ENCODE results near the gene AIP.
A peak's percentile ranks its signal among the peaks of the same experiment; 100 is the strongest.

AIP gene

GRCh38 chr11:67486481-67487195, 3.8 kb downstream of the AIP start:
- Histone ChIP-seq H3K4me3 (ENCODE audit: low read depth in 1 of 2, low read length in 2 of 2) (no peak overlapping the region), H3K79me2 (ENCODE audit: insufficient read depth, low read length) (peaks cover 46% of the 10 kb centered on the region), H4K20me1 (ENCODE audit: insufficient read depth, low read length) (peaks cover 33% of the 10 kb centered on the region), H3K9ac (ENCODE audit: low read depth, low read length) (no peak overlapping the region), H3K9me3 (ENCODE audit: insufficient read depth, low read length, severe bottlenecking) (no peaks in the 10 kb centered on the region), H3K4me2 (ENCODE audit: insufficient read depth, low read length) (0 out of 2 replicates have a peak overlapping the region, but pooled peaks have one; percentile 76), H3K4me1 (ENCODE audit: insufficient read depth, low read length) (peaks cover 44% of the 10 kb centered on the region), H3K27ac (ENCODE audit: low read length) (peak overlapping the region; percentile 21), H3K27me3 (ENCODE audit: insufficient read depth, low read length, poor library complexity) (no peaks in the 10 kb centered on the region), H2AFZ (ENCODE audit: low read depth, low read length) (no peak overlapping the region), H3K36me3 (ENCODE audit: insufficient read depth, low read length) (peaks cover 66% of the 10 kb centered on the region)
- no peak for TF ChIP-seq EZH2 (IDR thresholded peaks at IDR 0.05; ENCODE audit: borderline replicate concordance, low read depth, low read length, severe bottlenecking)
- TF ChIP-seq, protein P1, sequence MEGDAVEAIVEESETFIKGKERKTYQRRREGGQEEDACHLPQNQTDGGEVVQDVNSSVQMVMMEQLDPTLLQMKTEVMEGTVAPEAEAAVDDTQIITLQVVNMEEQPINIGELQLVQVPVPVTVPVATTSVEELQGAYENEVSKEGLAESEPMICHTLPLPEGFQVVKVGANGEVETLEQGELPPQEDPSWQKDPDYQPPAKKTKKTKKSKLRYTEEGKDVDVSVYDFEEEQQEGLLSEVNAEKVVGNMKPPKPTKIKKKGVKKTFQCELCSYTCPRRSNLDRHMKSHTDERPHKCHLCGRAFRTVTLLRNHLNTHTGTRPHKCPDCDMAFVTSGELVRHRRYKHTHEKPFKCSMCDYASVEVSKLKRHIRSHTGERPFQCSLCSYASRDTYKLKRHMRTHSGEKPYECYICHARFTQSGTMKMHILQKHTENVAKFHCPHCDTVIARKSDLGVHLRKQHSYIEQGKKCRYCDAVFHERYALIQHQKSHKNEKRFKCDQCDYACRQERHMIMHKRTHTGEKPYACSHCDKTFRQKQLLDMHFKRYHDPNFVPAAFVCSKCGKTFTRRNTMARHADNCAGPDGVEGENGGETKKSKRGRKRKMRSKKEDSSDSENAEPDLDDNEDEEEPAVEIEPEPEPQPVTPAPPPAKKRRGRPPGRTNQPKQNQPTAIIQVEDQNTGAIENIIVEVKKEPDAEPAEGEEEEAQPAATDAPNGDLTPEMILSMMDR (IDR thresholded peaks at IDR 0.05; ENCODE audit: borderline replicate concordance, extremely low read depth, low read length, poor library complexity, severe bottlenecking): no peak
- ATAC-seq (ENCODE audit: insufficient read depth, low read depth): no peak
- DNase-seq: no peak

GRCh38 chr11:67489203-67489884, 6.5 kb downstream of the AIP start:
- Histone ChIP-seq H3K79me2 (ENCODE audit: insufficient read depth, low read length) (peaks cover 37% of the 10 kb centered on the region), H3K4me1 (ENCODE audit: insufficient read depth, low read length) (peaks cover 24% of the 10 kb centered on the region), H4K20me1 (ENCODE audit: insufficient read depth, low read length) (peaks cover 44% of the 10 kb centered on the region), H3K4me3 (ENCODE audit: low read depth in 1 of 2, low read length in 2 of 2) (no peak overlapping the region), H3K9me3 (ENCODE audit: insufficient read depth, low read length, severe bottlenecking) (no peaks in the 10 kb centered on the region), H3K9ac (ENCODE audit: low read depth, low read length) (no peak overlapping the region), H2AFZ (ENCODE audit: low read depth, low read length) (no peak overlapping the region), H3K27me3 (ENCODE audit: insufficient read depth, low read length, poor library complexity) (no peaks in the 10 kb centered on the region), H3K4me2 (ENCODE audit: insufficient read depth, low read length) (no peak overlapping the region), H3K36me3 (ENCODE audit: insufficient read depth, low read length) (peaks cover 93% of the 10 kb centered on the region), H3K27ac (ENCODE audit: low read length) (no peak overlapping the region)
- DNase-seq (no peak), ATAC-seq (ENCODE audit: insufficient read depth, low read depth) (no peak)
- TF ChIP-seq EZH2 (IDR thresholded peaks at IDR 0.05; ENCODE audit: borderline replicate concordance, low read depth, low read length, severe bottlenecking): no peak
- TF ChIP-seq, protein P1 (IDR thresholded peaks at IDR 0.05; ENCODE audit: borderline replicate concordance, extremely low read depth, low read length, poor library complexity, severe bottlenecking): no peak

DNA sequence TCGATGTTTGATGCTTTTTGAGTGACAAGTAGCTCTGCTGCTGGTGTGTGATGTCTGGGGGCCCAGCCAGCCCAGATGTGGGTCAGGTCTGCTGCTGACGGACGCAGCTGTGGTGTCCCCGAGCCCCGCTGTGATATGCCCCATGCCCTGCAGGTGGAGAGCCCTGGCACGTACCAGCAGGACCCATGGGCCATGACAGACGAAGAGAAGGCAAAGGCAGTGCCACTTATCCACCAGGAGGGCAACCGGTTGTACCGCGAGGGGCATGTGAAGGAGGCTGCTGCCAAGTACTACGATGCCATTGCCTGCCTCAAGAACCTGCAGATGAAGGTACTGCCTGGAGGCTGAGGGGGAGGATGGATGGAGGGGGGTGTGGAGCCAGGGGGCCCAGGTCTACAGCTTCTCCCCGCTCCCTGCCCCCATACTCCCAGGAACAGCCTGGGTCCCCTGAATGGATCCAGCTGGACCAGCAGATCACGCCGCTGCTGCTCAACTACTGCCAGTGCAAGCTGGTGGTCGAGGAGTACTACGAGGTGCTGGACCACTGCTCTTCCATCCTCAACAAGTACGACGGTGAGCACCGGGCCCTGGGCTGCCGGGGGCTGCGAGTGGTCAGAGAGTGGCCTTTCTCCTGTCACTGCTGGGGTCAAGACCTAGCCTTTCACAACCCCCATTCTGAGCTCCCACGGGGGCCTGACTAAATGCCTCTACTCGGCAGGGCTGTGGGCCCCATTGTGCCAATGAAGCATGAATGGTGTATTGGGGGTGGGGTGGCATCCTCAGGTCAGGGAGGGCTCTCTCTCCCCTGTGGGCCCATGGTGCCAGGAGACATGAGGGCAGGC, 7.3 kb downstream of the AIP start:
- peaks cover 93% of the 10 kb centered on the region for H3K36me3 ChIP-seq (ENCODE audit: insufficient read depth, low read length)
- 0 out of 3 replicates have a peak, but pooled peaks have one; percentile 3 for ATAC-seq (ENCODE audit: insufficient read depth, low read depth)
- H2AFZ ChIP-seq (ENCODE audit: low read depth, low read length): no peak overlapping the region
- H3K27ac ChIP-seq (ENCODE audit: low read length): no peak overlapping the region
- H3K79me2 ChIP-seq (ENCODE audit: insufficient read depth, low read length): peaks cover 29% of the 10 kb centered on the region
- H3K4me2 ChIP-seq (ENCODE audit: insufficient read depth, low read length): no peak overlapping the region
- H3K27me3 ChIP-seq (ENCODE audit: insufficient read depth, low read length, poor library complexity): no peaks in the 10 kb centered on the region
- peak; percentile 6 for DNase-seq
- TF ChIP-seq EZH2 (IDR thresholded peaks at IDR 0.05; ENCODE audit: borderline replicate concordance, low read depth, low read length, severe bottlenecking): no peak
- TF ChIP-seq, protein P1 (IDR thresholded peaks at IDR 0.05; ENCODE audit: borderline replicate concordance, extremely low read depth, low read length, poor library complexity, severe bottlenecking): no peak
- peaks cover 44% of the 10 kb centered on the region for H4K20me1 ChIP-seq (ENCODE audit: insufficient read depth, low read length)
- no peak overlapping the region for H3K4me3 ChIP-seq (ENCODE audit: low read depth in 1 of 2, low read length in 2 of 2)
- peaks cover 16% of the 10 kb centered on the region for H3K4me1 ChIP-seq (ENCODE audit: insufficient read depth, low read length)
- H3K9ac ChIP-seq (ENCODE audit: low read depth, low read length): no peak overlapping the region
- no peaks in the 10 kb centered on the region for H3K9me3 ChIP-seq (ENCODE audit: insufficient read depth, low read length, severe bottlenecking)

Measured in DND-41 (cell line).